Head of caudate nucleus (tissue), 42 donors: ENCODE data around the gene KMT2E.

ENCODE experiments used
- DNase-seq, 42 donors: peaks; one replicate each; pipeline versions ENCODE4 v3.0.0 to v3.0.0-alpha.2; 2020 to 2021; ENCODE audit warnings: mixed read lengths in 7 of 42
- intact Hi-C: fragments of 100-400 bp; cut with DNase I; formaldehyde crosslinking; loops from one replicate; pipeline ENCODE4 v1.15.0; 2022

KMT2E gene

GRCh38 chr7:105101864-105102263 is 87.9 kb downstream of the KMT2E start:
- no peak for DNase-seq
- intact Hi-C loops: no loop called here

GRCh38 chr7:105102557-105103352 is 88.8 kb downstream of the KMT2E start:
- intact Hi-C loops: no loop called here
- DNase-seq: no peak

GRCh38 chr7:105105579-105105978 is 91.6 kb downstream of the KMT2E start:
- DNase-seq: no peak
- intact Hi-C loops: no loop called here

GRCh38 chr7:105106473-105106872 is 92.5 kb downstream of the KMT2E start:
- intact Hi-C loops: no loop called here
- DNase-seq: no peak

GRCh38 chr7:105107458-105107857 is 93.5 kb downstream of the KMT2E start:
- intact Hi-C loops: no loop called here
- peak in 1 of 42 donors; percentile 41 for DNase-seq

- DNase-seq: peak in 13 of 42 donors; percentile 20 to 76 (median 45)
- intact Hi-C loops: no loop called here
Measured at GRCh38 chr7:105112440-105113418, 98.7 kb downstream of the KMT2E start.

- DNase-seq: no peak
- intact Hi-C loops: no loop called here
Measured at GRCh38 chr7:105118612-105119600, 104.9 kb downstream of the KMT2E start.

GRCh38 chr7:105122619-105123018 is 108.6 kb downstream of the KMT2E start:
- peak in 6 of 42 donors; percentile 38 to 50 (median 46) for DNase-seq
- intact Hi-C loops: no loop called here

- DNase-seq: no peak
- intact Hi-C loops: no loop called here
Measured at GRCh38 chr7:105125745-105126144, 111.7 kb downstream of the KMT2E start.

GRCh38 chr7:105126436-105126975 is 112.5 kb downstream of the KMT2E start:
- DNase-seq: no peak
- intact Hi-C loops: no loop called here

- intact Hi-C loops: no loop called here
- no peak for DNase-seq
Measured at GRCh38 chr7:105127179-105127578, 113.2 kb downstream of the KMT2E start.

GRCh38 chr7:105130048-105130447 is 116.0 kb downstream of the KMT2E start:
- intact Hi-C loops: no loop called here
- peak in 16 of 42 donors; percentile 9 to 71 (median 40) for DNase-seq

GRCh38 chr7:105130580-105130979 is 116.6 kb downstream of the KMT2E start:
- intact Hi-C loops: no loop called here
- DNase-seq: no peak

GRCh38 chr7:105131033-105131656 is 117.1 kb downstream of the KMT2E start:
- intact Hi-C loops: no loop called here

GRCh38 chr7:105131890-105132289 is 117.9 kb downstream of the KMT2E start:
- peak in 40 of 42 donors; percentile 36 to 92 (median 66) for DNase-seq
- intact Hi-C loops: no loop called here

More at GRCh38 chr7:105131033-105131656, 117.1 kb downstream of the KMT2E start:
- DNase-seq: no peak

GRCh38 chr7:105132335-105132734 is 118.3 kb downstream of the KMT2E start:
- intact Hi-C loops: no loop called here
- DNase-seq: no peak

- DNase-seq: no peak
- intact Hi-C loops: no loop called here
Measured at GRCh38 chr7:105132835-105133234, 118.8 kb downstream of the KMT2E start.

GRCh38 chr7:105133358-105133757 is 119.4 kb downstream of the KMT2E start:
- no peak for DNase-seq
- intact Hi-C loops: no loop called here
